ENCODE data around the gene C1orf198. TPM values are rescaled to one million over a fixed set of nuclear protein-coding genes. Genes with fewer than 3 reads are reported as not detected.

Gene C1orf198
- total RNA-seq (2022; extraction: Qiagen RNA extraction), result 17.6 to 21.1 TPM (median 20.2 TPM) in 5 replicates

DNA sequence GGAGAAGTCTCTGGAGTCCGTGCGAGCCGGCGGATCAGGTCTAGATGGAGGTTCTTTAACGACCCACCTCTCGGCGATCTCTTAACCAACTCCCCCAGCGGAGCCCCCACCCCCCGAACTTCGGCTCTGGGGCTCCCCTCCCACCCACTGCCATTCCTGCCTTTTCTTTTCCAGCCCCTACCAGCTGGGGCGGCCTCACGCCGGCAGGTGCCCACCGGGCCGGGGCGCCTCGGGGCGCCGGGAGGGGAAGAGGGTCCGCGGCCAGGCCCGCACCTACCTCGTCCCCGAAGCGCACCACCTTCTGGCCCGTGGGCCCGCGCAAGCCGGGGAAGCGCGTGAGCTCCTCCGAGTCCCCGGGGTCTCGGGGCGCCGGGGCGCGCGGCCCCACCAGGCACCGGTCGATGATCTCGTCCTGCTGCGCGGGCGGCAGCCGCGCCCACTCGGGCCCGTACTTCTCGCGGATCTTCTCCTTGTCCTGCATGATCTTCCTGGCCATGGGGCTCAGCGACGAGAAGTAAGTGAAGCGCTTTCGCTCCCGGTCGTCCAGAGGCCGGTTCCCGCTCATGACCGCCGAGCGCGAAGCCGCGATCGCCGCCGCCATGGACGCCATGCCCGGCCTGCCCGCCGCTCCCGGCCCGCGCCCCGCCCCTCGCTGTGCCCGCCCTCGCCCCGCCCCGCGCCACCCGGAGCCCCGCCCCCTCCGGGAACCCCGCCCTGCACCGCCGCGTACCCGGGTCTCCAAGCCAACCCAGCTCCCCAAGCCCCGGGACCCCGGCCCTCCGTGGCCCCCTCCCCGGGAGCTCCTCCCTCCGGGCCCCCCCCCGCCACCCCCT lies at the start of gene C1orf198:
Gene C1orf198 (minus strand): TSS at position 619 of the 833 bp plus-strand sequence. CDS start 9 bp downstream, at position 610.

Other genes starting within 250 kb of the C1orf198 start
- 19.1 to 21.5 TPM (median 20.6 TPM) in 5 replicates for gene COG2, start 226.0 kb downstream of the C1orf198 start, total RNA-seq (2022; extraction: Qiagen RNA extraction)
- 0.07 to 0.17 TPM (median 0.10 TPM) in 4 of 5 replicates, not detected in the other for gene AGT, start 154.4 kb downstream of the C1orf198 start, total RNA-seq (2022; extraction: Qiagen RNA extraction)
- gene CAPN9, start 121.1 kb downstream of the C1orf198 start, total RNA-seq (2022; extraction: Qiagen RNA extraction), result not detected in 5 replicates
- 8.2 to 11.4 TPM (median 10.0 TPM) in 5 replicates for gene TTC13, start 110.3 kb upstream of the C1orf198 start, total RNA-seq (2022; extraction: Qiagen RNA extraction)
- 25.1 to 27.3 TPM (median 26.6 TPM) in 5 replicates for gene ARV1, start 110.6 kb upstream of the C1orf198 start, total RNA-seq (2022; extraction: Qiagen RNA extraction)
- 11.0 to 14.4 TPM (median 13.1 TPM) in 5 replicates for gene FAM89A, start 171.7 kb upstream of the C1orf198 start, total RNA-seq (2022; extraction: Qiagen RNA extraction)